ENCODE results near the gene RAB4A.

Gene RAB4A

GRCh38 chr1:229302740-229303139, 31.8 kb downstream of the RAB4A start:
- no peak overlapping the region for H3K4me3 ChIP-seq (ENCODE audit: low read depth, low read length)
- in situ Hi-C loops (cut with HindIII; ENCODE audit: low pct_ligation_motif_present, low sequenced_read_pairs): no loop called here
- H3K27me3 ChIP-seq (replicated peaks): no peaks in the 10 kb centered on the region
- peaks cover 26% of the 10 kb centered on the region for H3K36me3 ChIP-seq (replicated peaks)
- TF ChIP-seq CTCF (IDR thresholded peaks at IDR 0.05; ENCODE audit: low read depth, low read length, missing control alignments): no peak
- no peak for DNase-seq
- H3K27ac ChIP-seq: no peak overlapping the region

GRCh38 chr1:229303855-229304254, 32.9 kb downstream of the RAB4A start:
- Histone ChIP-seq H3K27ac (no peak overlapping the region), H3K36me3 (replicated peaks) (peaks cover 24% of the 10 kb centered on the region), H3K4me3 (ENCODE audit: low read depth, low read length) (no peak overlapping the region), H3K27me3 (replicated peaks) (no peaks in the 10 kb centered on the region)
- no peak for TF ChIP-seq CTCF (IDR thresholded peaks at IDR 0.05; ENCODE audit: low read depth, low read length, missing control alignments)
- DNase-seq: no peak
- in situ Hi-C loops (cut with HindIII; ENCODE audit: low pct_ligation_motif_present, low sequenced_read_pairs): no loop called here

DNA sequence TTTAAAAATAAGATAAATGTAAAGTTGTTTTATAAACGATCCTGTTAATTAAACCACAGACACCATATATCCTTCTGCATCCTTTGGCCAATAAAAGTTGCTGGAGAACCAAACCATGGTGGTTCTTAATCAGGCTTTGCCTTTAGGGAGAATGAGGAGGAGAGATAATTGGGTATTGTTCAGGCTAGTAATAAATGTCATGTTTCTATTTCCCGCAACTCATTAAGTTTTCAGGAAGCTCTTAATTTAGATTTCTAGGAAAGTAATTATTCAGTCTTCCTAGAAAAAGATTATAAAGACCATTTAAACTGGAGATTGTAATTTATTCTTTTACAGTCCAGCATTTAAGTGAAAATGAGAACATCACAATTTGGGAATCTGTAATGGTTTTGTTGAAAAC, 34.5 kb downstream of the RAB4A start:
- TF ChIP-seq CTCF (IDR thresholded peaks at IDR 0.05; ENCODE audit: low read depth, low read length, missing control alignments): no peak
- H3K27me3 ChIP-seq (replicated peaks): no peaks in the 10 kb centered on the region
- H3K4me3 ChIP-seq (ENCODE audit: low read depth, low read length): no peak overlapping the region
- DNase-seq: no peak
- in situ Hi-C loops (cut with HindIII; ENCODE audit: low pct_ligation_motif_present, low sequenced_read_pairs): no loop called here
- H3K27ac ChIP-seq: no peak overlapping the region
- H3K36me3 ChIP-seq (replicated peaks): peaks cover 10% of the 10 kb centered on the region

DNA sequence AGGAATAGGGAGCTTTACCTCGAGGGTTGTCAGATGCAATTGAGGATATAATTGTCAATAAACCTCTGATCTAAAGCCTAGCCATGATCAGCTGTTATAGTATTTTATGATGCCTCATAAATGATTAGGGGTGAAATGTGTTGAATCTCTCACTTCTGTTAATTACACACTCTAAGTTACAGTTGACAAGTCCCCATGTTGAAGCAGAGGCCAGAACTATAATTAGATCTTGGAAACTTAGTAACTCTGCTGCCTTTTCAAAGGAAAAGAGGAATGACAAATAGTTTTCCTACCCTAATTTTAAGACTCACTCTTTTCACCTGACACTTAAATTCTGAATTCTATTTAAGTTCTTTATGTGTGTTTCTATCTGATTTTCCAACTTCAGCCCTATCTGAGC, 38.2 kb downstream of the RAB4A start:
- in situ Hi-C loops (cut with HindIII; ENCODE audit: low pct_ligation_motif_present, low sequenced_read_pairs): no loop called here
- Histone ChIP-seq H3K27ac (no peak overlapping the region), H3K4me3 (ENCODE audit: low read depth, low read length) (no peak overlapping the region), H3K36me3 (replicated peaks) (peaks cover 7% of the 10 kb centered on the region), H3K27me3 (replicated peaks) (no peaks in the 10 kb centered on the region)
- DNase-seq: no peak
- TF ChIP-seq CTCF (IDR thresholded peaks at IDR 0.05; ENCODE audit: low read depth, low read length, missing control alignments): no peak

DNA sequence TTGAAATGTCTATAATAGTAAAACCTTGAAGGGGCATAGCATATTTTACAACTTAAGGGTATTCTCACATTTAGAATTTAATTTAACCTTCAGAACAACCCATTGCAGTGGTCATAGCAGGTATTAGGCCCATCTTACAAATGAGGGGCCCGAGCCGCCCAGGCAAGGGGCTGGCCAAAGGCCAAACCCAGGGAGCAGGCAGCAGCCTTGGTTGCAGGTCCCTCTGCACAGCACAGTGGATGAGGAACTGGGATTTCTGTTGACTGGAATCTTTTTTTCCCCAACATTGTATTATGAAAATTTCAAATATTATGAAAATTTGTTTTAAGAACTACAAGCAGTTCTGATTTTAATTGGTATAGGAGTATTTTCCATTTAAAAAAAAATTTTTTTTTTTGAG, 38.8 kb downstream of the RAB4A start:
- no peak overlapping the region for H3K4me3 ChIP-seq (ENCODE audit: low read depth, low read length)
- in situ Hi-C loops (cut with HindIII; ENCODE audit: low pct_ligation_motif_present, low sequenced_read_pairs): no loop called here
- peaks cover 3% of the 10 kb centered on the region for H3K36me3 ChIP-seq (replicated peaks)
- no peak overlapping the region for H3K27ac ChIP-seq
- no peaks in the 10 kb centered on the region for H3K27me3 ChIP-seq (replicated peaks)
- no peak for DNase-seq
- TF ChIP-seq CTCF (IDR thresholded peaks at IDR 0.05; ENCODE audit: low read depth, low read length, missing control alignments): no peak

GRCh38 chr1:229310833-229311232, 39.9 kb downstream of the RAB4A start:
- no peak for DNase-seq
- peaks cover 3% of the 10 kb centered on the region for H3K36me3 ChIP-seq (replicated peaks)
- no peak overlapping the region for H3K4me3 ChIP-seq (ENCODE audit: low read depth, low read length)
- no peaks in the 10 kb centered on the region for H3K27me3 ChIP-seq (replicated peaks)
- in situ Hi-C loops (cut with HindIII; ENCODE audit: low pct_ligation_motif_present, low sequenced_read_pairs): no loop called here
- no peak overlapping the region for H3K27ac ChIP-seq
- no peak for TF ChIP-seq CTCF (IDR thresholded peaks at IDR 0.05; ENCODE audit: low read depth, low read length, missing control alignments)

Measured in brain microvascular endothelial cell (primary cell).